ENCODE data around the gene UBE2L5.

GRCh38 chr13:30398601-30399072 is 23.7 kb upstream of the UBE2L5 start:
- TF ChIP-seq CTCF (conservative IDR thresholded peaks at IDR 0.05; ENCODE audit: low read depth in 2 of 2) (no peak), EZH2 (IDR thresholded peaks at IDR 0.05; ENCODE audit: low read depth, unreplicated experiment) (no peak), POLR2AphosphoS5 (IDR thresholded peaks at IDR 0.05; ENCODE audit: low read depth) (no peak), JUNB (IDR thresholded peaks at IDR 0.05; ENCODE audit: unreplicated experiment) (no peak), REST (IDR thresholded peaks at IDR 0.05; ENCODE audit: unreplicated experiment) (no peak), EZH2phosphoT487 (IDR thresholded peaks at IDR 0.05; ENCODE audit: unreplicated experiment) (no peak), ZNF114 (CRISPR knock-in tag; IDR thresholded peaks at IDR 0.05) (no peak), NANOG (IDR thresholded peaks at IDR 0.05; ENCODE audit: borderline replicate concordance) (no peak)
